Fibroblast of skin of right quadriceps (primary cell): ENCODE results near the gene NIN.
"Not testable (repeated sequence)": the region's sequence is repeated elsewhere in the genome, so short reads cannot be mapped to it uniquely, and the experiment has no call there.

Experiments used
- DNase-seq: peaks from one replicate; pipeline ENCODE4 v3.0.0-alpha.2; 2013

Gene NIN

DNA sequence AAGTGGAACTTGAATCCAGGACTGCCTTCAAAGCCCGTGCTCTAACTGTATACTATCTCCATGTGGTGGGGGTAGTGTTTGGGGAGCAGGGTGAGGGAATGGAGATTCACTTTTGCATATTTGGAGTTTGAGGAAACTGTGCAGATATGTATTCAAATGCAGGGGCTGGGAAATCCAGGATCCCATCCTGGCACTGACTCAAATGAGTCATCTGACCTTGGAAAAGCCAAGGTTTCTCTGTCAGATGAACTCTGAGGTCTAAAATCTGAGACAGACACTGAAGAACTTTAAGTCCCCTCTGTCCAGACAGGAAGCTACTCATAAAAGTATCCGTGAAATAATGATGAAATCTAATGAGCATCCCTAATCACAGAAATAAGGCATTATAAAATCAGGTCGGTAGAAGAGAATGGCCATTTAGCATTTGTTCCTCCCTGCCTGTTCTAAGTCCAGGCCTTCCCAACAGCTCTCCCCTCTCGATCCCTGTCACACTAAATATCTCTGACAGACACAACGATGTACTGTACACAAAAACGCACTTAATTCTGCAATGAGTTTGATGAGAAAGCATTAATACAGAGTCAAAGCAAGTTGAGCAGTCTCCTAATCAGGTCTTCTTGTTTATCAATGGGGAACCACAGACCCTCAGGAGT is 14.4 kb downstream of the NIN start:
- DNase-seq: peak; percentile 61

DNA sequence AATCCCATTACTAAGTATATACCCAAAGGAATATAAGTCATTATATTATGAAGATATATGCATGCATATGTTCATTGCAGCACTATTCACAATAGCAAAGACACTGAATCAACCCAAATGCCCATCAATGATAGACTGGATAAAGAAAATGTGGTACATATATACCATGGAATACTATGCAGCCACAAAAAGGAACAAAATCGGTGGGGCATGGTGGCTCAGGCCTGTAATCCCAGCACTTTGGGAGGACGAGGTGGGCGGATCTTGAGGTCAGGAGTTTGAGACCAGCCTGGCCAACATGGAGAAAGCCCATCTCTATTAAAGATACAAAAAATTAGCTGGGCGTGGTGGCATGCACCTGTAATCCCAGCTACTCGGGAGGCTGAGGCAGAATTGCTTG is 15.4 kb downstream of the NIN start:
- not testable (repeated sequence) for DNase-seq

DNA sequence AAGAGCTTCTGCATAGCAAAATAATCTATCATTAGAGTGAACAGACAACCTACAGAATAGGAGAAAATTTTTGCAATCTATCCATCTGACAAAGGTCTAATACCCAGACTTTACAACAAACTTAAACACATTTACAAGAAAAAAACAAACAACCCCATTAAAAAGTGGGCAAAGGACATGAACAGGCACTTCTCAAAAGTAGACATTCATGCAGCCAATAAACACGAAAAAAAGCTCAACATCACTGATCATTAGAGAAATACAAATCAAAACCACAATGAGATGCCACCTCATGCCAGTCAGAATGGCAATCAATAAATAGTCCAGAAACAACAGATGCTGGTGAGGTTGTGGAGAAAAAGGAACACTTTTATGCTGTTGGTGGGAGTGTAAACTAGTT is 15.9 kb downstream of the NIN start:
- DNase-seq: not testable (repeated sequence)

DNA sequence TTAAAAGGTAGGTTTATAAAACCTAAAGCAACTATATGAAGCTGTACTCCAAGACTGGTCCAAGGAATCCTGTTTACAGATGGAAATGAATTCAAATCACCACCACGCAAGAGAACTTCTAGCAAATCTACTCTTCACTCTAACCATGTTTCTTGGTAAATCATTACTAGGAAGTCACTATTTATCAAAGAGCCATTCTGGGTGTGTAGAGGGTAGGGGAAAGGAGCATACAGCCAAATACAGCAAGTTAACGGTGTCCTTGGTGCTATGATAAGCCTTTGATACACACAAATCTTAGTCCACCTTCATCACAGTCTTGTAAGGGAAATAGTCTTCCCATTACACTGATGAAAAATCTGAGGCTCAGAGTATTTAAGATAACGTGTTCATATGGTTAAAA is 16.8 kb downstream of the NIN start:
- no peak for DNase-seq

DNA sequence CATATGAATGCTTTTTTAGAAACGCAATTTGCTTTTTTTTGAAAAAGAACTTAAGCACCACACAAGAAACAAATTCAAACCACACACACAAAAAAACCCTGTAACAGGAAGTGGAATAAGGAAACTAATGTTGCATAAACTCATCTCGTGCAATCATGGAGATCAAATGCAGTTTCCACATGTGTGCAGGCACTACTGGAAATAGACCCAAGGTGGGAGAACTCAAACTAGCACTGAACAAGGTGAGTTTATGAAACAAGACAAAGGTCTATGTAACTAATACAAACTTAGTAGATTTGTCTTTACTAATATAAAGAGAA is 17.5 kb downstream of the NIN start:
- no peak for DNase-seq

DNA sequence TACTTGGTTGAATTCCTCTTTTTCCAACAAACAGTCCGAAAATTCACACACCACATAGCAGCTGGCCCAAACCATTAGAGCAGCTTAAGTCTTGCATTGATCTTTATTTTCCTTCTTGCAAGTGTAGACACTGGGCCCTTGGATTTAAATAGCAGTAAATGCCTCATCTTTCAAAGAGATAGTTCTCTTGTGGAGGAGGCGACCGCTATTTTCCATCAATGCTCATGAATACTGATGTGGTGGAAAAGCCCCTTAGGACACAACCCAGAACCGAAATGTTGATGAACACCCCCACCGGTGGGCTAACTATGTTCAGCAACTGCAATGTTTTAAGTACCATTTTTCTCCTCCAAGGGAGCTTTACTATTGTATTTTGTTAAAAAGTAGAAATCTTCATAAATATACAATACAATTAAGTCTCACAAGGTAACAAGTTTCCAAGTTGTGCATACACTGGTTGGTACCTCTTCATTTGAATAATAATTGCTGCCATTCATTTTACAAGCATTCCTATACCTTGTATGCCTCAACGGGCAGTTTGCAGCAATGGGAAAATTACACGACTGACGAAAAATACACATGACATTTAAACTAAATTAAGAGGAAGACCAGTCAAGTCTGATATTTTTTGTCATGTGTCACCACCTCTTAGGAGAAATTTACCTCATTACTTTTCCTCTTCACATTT is 18.0 kb downstream of the NIN start:
- no peak for DNase-seq

DNA sequence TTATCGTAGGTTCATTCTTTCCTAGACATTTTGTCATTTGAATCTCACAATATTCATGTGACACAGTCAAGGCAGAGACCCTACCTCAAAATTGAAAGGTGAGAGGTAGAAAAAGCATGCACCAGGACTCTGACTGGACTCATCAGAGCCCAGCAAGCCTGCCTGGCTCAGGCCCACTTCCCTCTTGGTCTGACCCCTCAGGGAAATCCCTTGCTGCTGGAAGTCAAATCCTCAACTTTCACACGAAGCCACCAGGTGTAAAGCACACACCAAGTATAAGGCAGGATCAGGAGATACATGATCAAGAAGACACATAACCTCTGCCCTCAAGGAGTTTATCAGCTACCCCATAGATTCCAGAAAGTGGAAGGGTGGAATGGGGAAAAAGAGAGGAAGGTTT is 18.8 kb downstream of the NIN start:
- no peak for DNase-seq

DNA sequence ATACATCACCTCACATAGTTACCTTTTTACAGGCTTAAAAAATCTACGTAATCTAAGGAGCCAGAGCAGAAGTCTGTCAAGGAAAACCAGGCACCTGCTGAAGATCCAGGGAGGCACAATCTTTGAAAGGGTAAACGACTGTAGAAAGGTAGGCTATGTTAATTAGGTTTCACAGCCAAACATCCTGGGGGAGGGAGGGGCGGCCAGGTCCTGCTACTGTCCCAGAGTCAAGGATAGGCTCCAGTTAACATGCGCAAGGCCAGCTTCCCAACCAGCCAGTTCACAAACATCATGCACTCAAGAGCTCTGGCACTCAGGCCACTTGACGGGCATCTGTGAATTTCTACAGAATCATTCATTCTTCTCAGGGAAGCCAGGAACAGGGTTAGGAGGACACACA is 22.9 kb downstream of the NIN start:
- no peak for DNase-seq

DNA sequence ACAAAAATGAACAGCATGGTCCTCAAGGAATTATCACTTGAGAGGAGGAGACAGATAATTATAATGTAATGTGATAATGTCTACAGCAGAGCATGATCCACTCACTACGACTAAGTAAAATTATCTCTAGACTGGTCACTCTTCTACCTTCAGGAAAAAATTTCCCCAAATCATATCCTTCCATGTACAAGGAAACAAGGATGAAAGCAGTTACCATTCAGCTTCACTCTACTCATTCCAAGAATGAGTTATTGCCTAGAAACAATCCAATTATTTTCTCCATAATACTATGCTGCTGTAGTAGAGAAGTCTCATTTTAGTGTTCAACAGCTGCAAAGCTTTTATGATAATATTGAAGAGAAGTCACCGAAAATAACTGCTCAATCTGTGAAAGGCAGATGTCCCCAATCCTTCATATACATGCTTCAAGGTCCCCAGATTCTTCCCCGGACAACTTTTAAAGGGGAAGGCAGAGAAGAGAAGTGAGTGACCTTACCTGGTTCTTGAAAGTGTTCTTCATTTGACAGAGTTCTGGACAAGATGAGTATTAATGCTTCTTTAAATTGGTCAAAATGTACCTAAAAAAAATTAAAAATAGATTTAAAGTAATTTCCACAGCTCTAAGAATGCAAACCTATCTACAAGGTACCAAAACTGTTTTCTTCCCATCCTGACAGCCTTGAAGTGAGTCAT is 24.6 kb downstream of the NIN start:
- no peak for DNase-seq

DNA sequence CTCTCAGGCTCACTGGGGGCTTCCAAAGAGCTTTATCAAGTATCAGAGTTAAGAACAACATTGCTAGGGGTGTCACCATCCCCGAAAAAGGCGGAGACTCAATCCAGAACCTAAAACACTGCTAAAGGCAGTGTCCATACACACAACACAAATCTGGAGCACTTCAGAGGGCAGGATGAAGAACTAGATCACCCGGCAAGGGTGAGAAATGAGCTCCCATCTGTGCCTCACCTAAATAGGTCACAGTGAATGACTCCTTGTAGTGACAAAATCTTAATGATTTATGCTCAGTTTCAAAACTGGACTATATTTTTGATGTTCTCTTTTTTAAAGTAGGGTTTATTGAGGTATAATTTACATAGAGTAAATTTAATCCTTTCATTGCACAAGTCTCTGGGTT is 25.6 kb downstream of the NIN start:
- DNase-seq: no peak

DNA sequence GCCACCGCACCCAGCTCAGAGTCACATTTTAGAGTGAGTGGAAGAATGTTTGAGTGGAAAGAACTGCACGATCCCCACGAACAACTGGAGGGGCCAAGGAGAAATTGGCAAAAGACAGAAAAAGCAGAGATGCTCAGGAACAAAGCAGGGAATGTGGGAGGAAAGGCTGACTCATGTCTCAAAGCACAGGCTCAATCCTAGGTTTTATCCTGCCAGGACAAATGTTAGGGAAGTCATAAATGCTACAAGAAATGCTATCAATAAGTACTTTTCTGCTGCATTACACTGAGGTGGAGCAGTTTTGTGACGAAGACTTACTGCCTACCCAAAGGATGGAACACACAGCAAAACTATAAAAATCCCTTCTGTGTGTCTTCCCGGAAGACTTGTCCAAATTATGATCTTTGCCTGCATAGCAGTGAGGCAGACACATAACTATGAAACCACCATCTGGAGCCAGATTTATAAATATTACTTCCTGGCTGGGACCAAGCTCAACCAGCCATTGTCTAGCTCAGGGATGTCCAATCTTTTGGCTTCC is 26.7 kb downstream of the NIN start:
- peak; percentile 80 for DNase-seq

DNA sequence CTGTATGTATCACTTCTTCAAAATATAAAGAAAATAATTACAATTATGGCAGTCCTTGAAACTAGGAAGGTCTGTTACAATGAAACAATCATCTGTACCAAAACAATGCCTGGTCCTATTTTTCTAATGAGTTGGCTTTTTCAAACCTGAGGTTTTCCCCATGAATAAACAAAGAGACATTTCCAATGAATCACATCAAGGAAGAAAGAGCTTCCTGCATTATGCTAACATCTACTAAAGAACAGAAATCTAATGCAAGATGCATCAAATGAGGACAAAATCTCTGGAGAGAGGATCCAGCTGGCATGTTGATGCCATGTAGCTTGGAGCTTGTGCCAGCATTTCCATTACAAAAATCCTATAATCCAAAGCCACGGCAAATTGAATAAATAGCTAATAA is 29.3 kb downstream of the NIN start:
- DNase-seq: peak; percentile 53

DNA sequence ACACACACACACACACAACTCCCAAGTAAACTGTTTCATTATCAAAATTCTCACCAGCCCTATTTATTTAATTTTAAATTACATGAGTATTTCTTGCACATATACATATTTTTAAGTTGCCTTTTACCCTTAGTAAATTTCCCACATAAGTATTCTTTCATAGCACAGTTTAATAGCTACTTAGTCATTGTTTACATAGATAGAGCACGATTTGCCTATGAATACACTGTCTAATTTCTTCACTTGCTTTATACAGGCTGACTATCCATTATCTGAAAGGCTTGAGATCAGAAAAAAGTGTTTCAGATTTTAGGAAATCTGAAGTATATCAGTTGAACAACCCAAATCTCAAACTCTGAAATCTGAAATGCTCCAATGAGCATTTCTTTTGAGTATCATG is 30.9 kb downstream of the NIN start:
- no peak for DNase-seq

DNA sequence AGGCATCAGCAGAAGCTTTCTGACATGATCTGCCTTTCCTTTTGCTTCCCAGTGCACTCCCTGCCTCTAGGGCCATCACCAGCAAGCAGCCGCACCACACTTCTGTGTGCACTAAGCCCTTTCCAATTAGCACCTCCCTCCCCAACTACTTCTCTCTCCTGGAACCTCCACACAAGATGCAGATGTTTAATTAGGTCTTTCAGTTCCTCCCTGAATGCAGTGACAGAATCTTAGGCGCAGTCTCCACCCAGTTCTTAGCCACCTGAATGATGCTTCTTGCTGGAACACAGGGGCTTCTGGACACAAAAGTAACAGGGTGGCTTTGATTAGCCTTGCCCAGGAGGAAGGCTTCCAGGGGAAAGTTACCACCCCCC is 32.9 kb downstream of the NIN start:
- no peak for DNase-seq

DNA sequence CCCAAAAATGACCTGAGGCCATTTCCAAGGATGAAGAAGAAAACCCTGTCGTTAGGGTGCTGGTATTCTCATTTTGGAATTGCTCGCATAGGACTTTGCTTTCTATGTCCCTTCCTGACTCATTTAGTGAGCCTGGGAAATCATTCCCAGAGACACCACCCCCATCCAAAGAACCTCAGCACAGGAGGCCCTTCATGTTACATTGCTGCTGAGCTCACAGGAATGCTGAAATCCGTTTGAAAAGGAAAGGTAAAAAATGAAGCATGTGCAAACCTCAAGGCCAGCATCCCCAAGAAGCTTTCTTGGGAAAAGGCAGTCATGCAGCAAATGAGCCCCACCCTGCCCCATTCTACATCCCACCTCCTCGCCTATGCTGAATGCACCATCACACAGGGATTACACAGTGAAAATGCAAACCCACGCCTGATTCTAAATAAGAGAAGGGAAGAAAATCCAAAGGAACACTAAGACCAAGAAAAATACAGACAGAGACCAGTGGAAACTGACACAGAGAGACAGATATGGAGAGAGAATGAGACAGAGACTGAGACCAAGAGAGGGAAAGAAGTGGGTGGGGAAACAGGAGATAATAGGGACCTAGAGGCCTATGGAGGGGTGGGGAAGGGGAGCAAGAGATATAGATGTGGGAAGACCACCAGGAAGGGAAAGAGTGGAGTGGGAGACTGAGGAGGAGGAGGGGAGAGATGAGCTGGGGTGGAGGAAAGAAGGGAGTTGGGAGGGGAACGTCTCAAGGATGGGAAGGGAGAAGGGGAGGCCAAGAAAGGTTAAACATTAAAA is 33.5 kb downstream of the NIN start:
- no peak for DNase-seq

DNA sequence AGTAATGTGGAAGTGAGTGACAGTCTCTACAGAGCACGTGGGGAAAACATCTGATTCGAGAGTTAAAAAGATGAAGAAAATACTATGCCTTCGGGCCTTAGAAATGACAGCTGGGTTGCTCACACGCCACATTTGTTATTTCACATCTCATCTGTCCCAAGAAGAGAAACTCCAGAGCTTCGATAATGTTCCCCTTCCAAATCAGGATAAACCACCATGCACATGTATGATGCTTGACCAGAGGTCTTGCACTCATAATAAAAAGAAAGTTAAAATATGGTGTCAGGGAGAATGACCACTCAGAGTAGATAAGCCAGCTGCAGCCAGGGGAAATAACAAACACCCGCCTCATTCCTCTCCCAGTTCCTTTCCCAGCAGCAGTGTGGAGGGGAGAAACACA is 34.6 kb downstream of the NIN start:
- DNase-seq: no peak

DNA sequence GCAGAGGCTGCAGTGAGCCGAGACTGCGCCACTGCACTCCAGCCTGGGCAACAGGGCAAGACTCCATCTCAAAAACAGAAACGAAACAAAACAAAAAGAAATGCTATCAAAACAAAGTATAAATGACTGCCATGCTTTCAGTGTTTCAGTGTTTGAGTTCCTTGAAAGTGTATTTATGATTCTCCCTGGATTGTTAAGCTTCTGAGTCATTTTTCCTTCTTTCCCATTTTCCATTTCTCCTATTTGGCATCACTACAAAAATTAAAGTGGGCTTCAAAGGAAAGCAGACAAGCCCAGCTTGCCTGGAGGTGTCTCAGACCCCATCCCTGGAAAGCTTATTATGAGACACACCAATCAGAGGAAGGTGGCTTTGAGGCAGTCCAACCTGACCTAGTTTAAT is 35.1 kb downstream of the NIN start:
- no peak for DNase-seq

DNA sequence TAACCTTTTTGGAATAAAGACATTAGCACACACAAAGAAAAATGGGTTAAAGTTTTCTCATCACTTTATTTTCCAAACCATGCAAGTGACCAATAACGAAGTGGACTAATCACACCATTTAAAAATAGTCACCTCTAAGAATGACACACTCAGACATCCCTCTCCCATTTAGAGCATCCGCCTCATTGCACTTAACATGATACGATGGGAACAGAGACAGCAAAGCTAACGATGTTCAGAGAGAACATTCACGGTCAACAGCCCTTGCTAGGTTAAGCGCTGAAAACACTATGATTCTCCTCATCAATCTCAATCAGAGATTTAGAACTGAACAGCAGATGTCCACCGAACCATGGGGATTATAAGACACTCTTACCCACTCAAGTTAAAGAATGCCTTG is 35.8 kb downstream of the NIN start:
- no peak for DNase-seq

DNA sequence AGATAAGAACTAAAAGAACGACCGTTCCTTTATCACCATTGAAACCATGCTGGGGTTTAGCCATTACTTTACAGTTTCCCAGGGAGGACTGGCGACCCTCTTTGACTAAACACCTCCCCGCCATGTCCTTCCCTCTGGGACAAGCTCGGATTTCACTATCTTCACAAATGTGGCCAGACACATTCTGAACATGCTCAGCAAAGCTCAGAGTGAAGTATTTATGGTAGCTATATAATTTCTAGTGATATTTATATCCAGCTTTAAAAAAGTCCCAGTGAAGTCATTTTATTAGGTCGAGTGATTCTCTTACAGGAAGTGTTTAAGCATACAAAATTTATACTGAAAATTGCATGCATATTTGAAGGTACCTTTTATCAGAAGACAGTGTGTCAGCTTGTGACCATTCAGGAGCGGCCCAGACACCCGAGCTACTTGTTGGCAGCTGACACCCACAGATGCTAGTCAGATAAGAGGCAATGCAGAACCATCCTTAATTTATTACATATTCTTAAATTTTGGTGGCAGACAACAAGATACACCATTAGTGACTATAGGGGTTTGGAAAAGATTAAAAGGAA is 36.8 kb downstream of the NIN start:
- DNase-seq: peak; percentile 45

DNA sequence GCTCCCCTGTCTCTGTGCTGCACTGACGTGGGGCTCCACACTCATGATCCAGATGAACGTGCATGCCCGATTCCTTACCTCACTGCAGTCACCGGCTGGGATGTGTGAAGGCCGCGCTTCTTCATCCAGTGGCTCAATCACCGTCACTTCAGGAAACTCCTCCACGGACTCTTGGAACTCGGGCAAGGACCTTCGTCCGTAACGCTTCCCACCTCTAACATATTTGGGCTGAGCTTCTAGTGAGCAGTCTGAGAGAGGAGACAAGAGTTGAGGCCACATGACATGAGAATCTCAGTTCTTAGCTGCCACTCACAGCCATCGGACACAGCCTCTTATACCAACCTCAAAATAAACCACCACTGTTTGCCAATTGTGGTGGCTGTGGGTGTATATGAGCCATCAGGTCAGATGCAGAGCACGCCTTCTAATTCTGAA is 38.3 kb downstream of the NIN start:
- no peak for DNase-seq

DNA sequence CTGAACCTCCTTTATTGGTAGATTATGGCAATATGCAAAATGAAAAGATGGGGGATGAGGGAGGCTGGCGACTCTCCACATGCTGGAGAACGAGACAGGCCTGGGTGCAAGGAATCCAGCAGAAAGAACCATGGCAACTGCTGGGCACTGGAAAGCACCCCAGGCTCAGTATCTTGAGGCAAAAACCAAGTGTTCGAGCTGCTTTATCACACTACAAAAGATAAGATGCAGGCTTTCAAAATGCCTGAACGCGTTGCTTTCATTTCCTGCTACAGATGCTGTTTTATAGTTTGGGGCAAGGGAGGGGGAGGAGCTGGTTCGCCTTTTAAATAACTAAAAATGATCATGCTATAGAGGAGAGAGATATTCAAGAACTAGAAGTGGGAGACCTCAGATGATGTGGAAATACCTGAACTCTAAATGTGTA is 38.9 kb downstream of the NIN start:
- no peak for DNase-seq

DNA sequence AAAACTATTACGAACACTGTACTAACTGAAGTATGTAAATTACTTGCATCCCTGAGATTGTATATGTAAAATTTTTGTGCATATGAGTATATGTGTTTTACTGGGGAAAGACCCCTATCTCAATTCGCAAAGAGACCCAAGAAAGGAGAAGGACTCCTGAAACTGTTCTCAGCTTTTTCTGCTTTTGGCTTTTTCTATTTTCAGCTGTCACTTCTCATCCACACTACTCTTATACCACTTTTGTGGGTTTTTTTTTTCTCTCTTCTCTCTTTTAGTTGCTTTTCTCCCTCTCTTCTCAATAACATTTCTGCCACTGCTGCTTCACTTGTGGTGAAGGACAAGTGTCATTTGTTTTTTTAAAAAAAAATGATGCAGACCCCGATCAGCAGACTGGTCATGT is 39.8 kb downstream of the NIN start:
- no peak for DNase-seq

DNA sequence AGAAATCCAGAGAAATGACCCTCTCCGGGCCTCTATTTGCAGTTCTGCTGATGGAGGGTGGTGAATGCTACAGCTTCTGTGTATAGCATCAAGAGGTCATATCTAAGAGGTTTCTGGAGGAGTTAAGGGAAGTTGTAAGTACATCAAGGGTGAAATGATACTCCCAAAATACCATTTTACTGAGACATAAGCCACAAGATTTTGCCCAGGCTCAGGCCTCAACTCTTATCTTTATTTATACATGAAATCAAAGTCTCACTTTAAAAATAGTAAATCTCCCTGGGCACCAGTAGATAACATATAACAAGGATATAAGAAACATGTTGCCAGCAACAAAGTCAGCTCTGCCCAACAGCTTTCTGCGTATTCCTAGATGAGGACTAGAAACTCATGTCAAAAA is 40.4 kb downstream of the NIN start:
- DNase-seq: no peak
